GM19025 (cell line): Measurements from ENCODE around the gene HECA.
"Not testable (repeated sequence)": the region's sequence is repeated elsewhere in the genome, so short reads cannot be mapped to it uniquely, and the experiment has no call there.

Experiments
- ATAC-seq: cut with Tn5 transposase; IDR thresholded peaks from one replicate; pipeline ENCODE4 v1.9.1; 2021; ENCODE audit warnings: mild to moderate bottlenecking, low read depth, moderate library complexity; ENCODE audit not compliant: unreplicated experiment

Gene HECA, protein sequence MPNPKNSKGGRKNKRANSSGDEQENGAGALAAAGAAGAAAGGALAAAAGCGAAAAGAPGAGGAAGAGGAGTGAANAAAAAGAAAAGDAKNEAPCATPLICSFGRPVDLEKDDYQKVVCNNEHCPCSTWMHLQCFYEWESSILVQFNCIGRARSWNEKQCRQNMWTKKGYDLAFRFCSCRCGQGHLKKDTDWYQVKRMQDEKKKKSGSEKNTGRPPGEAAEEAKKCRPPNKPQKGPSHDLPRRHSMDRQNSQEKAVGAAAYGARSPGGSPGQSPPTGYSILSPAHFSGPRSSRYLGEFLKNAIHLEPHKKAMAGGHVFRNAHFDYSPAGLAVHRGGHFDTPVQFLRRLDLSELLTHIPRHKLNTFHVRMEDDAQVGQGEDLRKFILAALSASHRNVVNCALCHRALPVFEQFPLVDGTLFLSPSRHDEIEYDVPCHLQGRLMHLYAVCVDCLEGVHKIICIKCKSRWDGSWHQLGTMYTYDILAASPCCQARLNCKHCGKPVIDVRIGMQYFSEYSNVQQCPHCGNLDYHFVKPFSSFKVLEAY

GRCh38 chr6:139134817-139135577, at the start of gene HECA:
Gene HECA, plus strand, starts transcription at chr6:139135080. Its CDS starts 317 bp downstream, at chr6:139135397.
- peak; percentile 82 for ATAC-seq

GRCh38 chr6:139091826-139092225, 43.1 kb upstream of the HECA start:
- ATAC-seq: no peak

DNA sequence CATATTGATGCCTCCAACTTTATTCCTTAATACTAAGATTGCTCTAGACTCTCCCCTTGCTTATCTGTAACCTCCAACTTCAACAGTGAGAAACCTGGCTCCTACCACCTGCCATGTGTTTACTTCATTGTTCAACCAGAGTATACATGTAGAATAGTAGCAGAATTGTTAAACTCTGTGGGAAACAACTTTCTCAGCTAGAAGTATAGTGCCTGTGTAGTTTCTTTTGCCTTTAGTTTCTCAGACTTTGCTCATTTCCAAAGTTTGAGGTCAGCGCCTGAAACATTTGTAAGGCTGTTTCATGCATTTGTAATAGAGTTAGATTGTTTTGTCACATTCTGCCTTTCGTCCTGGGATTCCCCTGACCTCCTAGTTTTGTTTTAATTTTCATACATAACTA, 34.9 kb upstream of the HECA start:
- ATAC-seq: peak; percentile 92

GRCh38 chr6:139107051-139107450, 27.8 kb upstream of the HECA start:
- no peak for ATAC-seq

GRCh38 chr6:139108378-139108777, 26.5 kb upstream of the HECA start:
- no peak for ATAC-seq

DNA sequence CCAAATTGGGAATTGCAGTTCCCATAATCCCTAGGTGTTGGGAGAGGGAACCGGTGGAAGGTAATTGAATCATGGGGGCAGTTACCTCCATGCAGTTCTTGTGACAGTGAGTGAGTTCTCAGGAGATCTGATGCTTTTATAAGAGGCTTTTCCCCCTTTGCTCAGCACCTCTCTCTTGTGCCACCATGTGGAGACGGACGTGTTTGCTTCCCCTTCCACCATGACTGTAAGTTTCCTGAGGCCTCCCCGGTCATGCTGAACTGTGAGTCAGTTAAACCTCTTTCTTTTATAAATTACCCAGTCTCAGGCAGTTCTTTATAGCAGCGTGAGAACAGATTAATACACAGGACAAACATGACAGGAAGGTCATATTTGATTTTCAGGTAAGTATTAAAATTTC, 25.3 kb upstream of the HECA start:
- ATAC-seq: no peak

- no peak for ATAC-seq
Observed at GRCh38 chr6:139112146-139112545, 22.7 kb upstream of the HECA start.

DNA sequence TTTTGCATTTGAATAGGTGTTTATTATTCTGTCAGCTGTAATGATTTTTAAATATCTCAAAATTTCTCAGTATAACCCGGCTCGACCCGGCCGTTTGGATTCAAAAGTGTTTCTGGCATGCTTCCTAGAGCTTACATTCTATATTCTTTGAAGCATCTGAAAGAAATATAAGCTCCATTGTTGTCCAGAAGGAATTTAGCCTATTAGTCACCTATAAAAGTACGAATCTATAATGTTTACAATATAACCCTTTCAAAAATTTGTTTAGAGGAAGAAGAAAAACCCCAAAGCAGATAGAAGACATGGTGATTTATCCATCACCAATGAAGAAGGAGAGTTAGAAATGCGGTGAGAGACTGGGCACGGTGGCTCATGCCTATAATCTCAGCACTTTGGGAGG, 22.3 kb upstream of the HECA start:
- ATAC-seq: no peak

- ATAC-seq: no peak
Observed at GRCh38 chr6:139114746-139115145, 20.1 kb upstream of the HECA start.

DNA sequence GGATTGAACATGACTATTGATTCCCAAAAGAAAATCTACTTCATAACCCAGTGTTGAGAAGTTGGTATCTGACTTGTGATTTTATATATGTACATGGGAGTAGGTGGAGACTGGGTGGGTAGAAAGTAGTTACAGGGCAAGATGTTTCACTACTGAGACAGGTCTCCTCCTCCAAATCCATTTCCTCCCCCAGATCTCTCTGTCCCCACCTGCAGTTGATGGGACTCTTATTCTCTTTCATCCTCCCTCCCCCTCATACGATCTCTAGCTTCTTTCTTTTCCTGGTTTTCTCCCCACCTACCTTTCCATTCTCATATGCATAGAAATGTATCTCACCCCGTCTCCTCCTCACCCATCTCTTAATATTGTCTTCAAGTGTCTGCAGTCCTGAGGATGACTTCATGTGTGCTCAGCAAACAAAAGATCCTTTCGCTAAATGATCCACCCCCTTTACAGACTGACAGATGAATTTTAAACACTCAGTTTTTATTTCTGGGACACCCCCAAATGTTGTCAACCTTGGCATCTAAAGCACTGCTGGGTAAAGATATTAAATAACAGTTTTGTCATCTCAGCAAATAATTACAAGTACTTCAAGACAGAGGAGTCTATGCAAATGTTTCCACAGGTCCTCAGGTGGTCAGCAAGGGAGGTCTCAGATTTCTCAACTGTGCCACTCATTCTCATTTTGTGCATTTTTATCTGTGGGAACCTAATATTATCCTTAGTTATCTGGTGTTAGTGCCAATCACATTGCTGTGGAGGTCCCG, 18.7 kb upstream of the HECA start:
- ATAC-seq: no peak

- no peak for ATAC-seq
Observed at GRCh38 chr6:139117734-139118133, 17.1 kb upstream of the HECA start.

DNA sequence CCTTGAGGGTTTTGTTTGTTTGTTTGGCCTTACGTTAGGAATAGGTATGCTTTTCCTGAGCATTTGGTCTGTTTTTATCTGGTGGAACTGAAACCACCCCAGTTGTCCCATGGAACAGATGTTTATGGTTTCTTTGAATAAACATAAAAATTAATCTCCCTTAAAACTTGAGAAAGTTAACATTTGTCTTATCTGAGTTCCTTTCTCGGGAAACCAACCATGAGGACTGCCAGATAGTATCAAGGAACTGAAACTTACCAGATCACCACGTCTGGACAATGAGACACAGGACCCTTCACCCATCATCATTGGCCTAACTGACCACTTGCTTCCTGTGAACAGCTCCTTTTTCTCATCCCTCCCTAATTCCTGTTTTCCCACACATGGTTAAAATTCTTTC, 15.3 kb upstream of the HECA start:
- ATAC-seq: no peak

- ATAC-seq: not testable (repeated sequence)
Observed at GRCh38 chr6:139122823-139123222, 12.1 kb upstream of the HECA start.

- ATAC-seq: peak; percentile 100
Observed at GRCh38 chr6:139124887-139125672, 9.8 kb upstream of the HECA start.

DNA sequence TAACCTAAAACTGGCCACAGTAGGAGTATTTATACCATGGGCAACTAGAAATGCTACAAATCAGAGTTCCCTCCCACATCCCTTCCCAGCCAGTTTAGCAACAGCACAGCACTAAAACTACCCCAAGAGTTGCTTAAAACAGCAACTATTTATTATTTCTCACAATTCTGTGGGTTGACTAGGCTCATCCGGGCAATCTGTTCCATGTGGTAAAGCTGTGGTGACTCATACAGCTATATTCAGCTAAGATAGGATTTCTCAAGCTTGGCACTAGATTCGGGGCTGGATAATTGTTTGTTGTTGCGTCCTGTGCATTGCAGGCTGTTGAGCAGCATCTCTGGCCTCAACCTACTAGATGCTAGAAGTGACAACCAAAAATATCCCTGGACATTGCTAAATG, 8.6 kb upstream of the HECA start:
- no peak for ATAC-seq

GRCh38 chr6:139126931-139127330, 7.9 kb upstream of the HECA start:
- no peak for ATAC-seq

- no peak for ATAC-seq
Observed at GRCh38 chr6:139129284-139129683, 5.6 kb upstream of the HECA start.

DNA sequence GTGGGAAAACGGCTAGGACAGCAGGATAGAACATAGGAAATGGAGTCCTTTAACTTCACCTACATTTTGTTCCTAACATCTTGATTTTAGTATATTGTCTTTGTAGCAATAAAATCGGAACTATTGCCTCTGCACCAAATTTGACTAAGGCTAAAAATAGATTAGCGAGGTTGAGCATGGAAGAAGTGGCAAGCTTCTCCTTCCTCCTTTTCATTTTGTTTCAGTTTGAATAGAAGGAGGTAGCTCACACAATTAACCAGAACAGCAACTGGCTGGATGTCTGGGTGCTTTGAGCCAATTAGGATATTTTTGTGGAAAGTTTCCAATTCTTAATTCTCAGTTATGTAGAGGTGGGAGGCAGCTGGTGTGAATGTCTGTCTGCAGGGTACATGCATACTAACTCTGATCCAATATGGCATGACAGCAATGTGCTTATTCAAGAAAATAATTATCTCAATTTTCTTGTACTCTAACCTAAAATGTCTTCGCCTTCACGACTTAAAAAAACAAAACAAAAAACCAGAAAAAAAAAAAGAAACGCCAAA, 3.1 kb upstream of the HECA start:
- ATAC-seq: no peak

DNA sequence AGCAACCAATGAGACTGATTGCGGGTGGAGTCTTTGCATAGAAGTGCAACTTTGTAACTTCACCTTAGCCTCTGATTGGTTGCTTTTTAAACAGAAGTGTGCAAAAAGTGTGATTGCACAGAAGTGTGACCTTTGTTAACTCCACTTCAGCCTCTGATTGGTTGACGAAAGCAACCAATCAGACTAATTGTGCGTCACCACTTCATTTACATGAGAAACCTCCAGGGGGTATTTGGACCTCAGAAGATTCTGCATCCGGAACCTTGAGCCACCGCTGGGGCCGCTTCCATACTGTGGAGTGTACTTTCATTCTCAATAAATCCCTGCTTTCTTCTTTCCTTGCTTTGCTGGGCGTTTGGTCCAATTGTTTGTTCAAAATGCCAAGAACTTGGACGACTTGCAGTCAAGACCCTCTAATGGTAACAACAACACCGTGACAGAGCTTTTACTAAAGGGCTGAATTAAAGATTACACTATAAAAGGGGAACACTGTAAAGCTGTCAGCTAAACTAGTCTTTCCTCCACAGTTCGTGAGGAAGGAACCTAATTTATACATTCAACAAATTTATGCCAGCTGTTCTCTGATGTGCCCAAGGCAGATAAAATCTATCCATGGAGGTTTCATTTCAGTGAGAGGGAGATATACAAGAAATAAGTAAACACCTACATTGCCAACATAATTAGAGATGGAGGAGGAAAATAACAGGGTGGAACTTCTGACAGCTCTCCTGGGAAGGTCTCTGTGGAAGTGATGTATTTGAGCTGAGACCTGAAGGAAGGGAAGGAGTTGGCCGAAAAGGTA, 1.4 kb upstream of the HECA start:
- ATAC-seq: no peak
